ENCODE results near the gene THADA. TPM values are rescaled to one million over a fixed set of nuclear protein-coding genes. Genes with fewer than 3 reads are reported as not detected.

THADA gene
- total RNA-seq, 3 donors from 2014 or later (not counting 1 experiment from before 2014, with no cell fraction given) = 34.1 to 35.7 (median 35.3) TPM

GRCh38 chr2:43225093-43225787 lies 370.6 kb downstream of the THADA start:
- no peaks in the 10 kb centered on the region for H3K9me3 ChIP-seq (ENCODE audit: control insufficient read depth, insufficient read depth, low read length)
- under 1% methylated on average over 73 of the region's 74 CpGs for WGBS (ENCODE audit: insufficient coverage)
- no peaks in the 10 kb centered on the region for H3K27me3 ChIP-seq (ENCODE audit: control insufficient read depth, insufficient read depth, low read length)
- peak overlapping the region; percentile 97 for H3K27ac ChIP-seq (ENCODE audit: low read length)
- intact Hi-C loops (cut with micrococcal nuclease) = loop anchor here (5.0 kb wide), 4 partner anchors 202 to 413 kb away; no protein-coding TSS in a partner anchor
- peaks cover 57 to 63% of the 10 kb centered on the region in 2 donors for H3K4me1 Mint-ChIP-seq
- peaks cover 36% of the 10 kb centered on the region for H3K36me3 ChIP-seq (ENCODE audit: control insufficient read depth, insufficient read depth, low read length)
- peak overlapping the region; percentile 90 to 99 for H3K27ac Mint-ChIP-seq
- H3K9me3 Mint-ChIP-seq = no peaks in the 10 kb centered on the region
- peaks cover 41% of the 10 kb centered on the region for H3K4me1 ChIP-seq (ENCODE audit: control insufficient read depth, insufficient read depth, low read length)
- DNase-seq (peak; percentile 63 to 80), ATAC-seq (no peak)
- peaks cover 28% of the 10 kb centered on the region for H3K36me3 Mint-ChIP-seq
- H3K27me3 Mint-ChIP-seq (ENCODE audit: low read depth in 2 of 2) = no peaks in the 10 kb centered on the region
- TF ChIP-seq CTCF (IDR thresholded peaks at IDR 0.05) = no peak
- H3K4me3 ChIP-seq (ENCODE audit: low read length) = peak overlapping the region; percentile 92
- H3K4me3 Mint-ChIP-seq = peak overlapping the region; percentile 98

DNA sequence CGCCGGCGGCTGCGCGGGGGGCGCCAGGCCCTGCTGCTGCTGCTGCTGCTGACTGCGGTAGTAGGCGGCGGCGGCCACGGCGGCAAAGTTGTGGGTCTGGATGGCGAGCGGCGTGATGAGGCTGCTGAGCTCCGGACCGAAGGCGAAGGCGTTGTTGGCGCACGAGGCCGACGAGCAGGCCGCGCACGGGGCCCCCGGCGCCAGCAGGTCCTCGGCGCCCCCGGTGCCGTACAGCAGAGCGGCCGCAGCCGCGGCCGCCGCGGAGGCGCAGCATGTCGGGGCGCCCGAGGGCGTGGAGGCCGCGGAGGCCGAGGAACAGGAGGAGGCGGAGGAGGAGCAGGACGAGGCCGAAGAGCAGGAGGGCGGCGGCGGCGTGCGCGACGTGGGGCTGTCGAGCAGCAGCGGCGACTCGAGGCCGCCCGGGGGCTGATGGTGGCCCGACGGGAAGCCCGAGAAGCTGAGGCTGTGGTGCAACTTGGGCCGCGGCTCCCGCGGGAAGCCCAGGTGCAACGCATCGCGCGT lies 371.2 kb downstream of the THADA start:
- TF ChIP-seq CTCF (IDR thresholded peaks at IDR 0.05) = no peak
- peak; percentile 54 to 69 for DNase-seq
- WGBS (ENCODE audit: insufficient coverage) = under 1% methylated on average over 74 of the region's 74 CpGs
- Histone ChIP-seq H3K36me3 (ENCODE audit: control insufficient read depth, insufficient read depth, low read length) (peaks cover 36% of the 10 kb centered on the region), H3K4me1 (ENCODE audit: control insufficient read depth, insufficient read depth, low read length) (peaks cover 43% of the 10 kb centered on the region), H3K4me3 (ENCODE audit: low read length) (peak overlapping the region; percentile 92), H3K27ac (ENCODE audit: low read length) (peak overlapping the region; percentile 56), H3K27me3 (ENCODE audit: control insufficient read depth, insufficient read depth, low read length) (no peaks in the 10 kb centered on the region), H3K9me3 (ENCODE audit: control insufficient read depth, insufficient read depth, low read length) (no peaks in the 10 kb centered on the region)
- no peaks in the 10 kb centered on the region for H3K27me3 Mint-ChIP-seq (ENCODE audit: low read depth in 2 of 2)
- no peak for ATAC-seq
- intact Hi-C loops (cut with micrococcal nuclease) = loop anchor here (5.0 kb wide), 4 partner anchors 203 to 412 kb away; no protein-coding TSS in a partner anchor
- no peaks in the 10 kb centered on the region for H3K9me3 Mint-ChIP-seq
- peaks cover 25% of the 10 kb centered on the region for H3K36me3 Mint-ChIP-seq
- peaks cover 61 to 67% of the 10 kb centered on the region in 2 donors for H3K4me1 Mint-ChIP-seq
- H3K27ac Mint-ChIP-seq = peak overlapping the region; percentile 90 to 99
- peak overlapping the region; percentile 98 for H3K4me3 Mint-ChIP-seq

- Histone ChIP-seq H3K4me3 (ENCODE audit: low read length) (peak overlapping the region; percentile 92), H3K27ac (ENCODE audit: low read length) (peak overlapping the region; percentile 96), H3K27me3 (ENCODE audit: control insufficient read depth, insufficient read depth, low read length) (no peaks in the 10 kb centered on the region), H3K4me1 (ENCODE audit: control insufficient read depth, insufficient read depth, low read length) (peaks cover 43% of the 10 kb centered on the region), H3K36me3 (ENCODE audit: control insufficient read depth, insufficient read depth, low read length) (peaks cover 36% of the 10 kb centered on the region), H3K9me3 (ENCODE audit: control insufficient read depth, insufficient read depth, low read length) (no peaks in the 10 kb centered on the region)
- WGBS (ENCODE audit: insufficient coverage) = under 1% methylated on average over 41 of the region's 41 CpGs
- H3K27ac Mint-ChIP-seq = peak overlapping the region; percentile 90 to 99
- ATAC-seq (no peak), DNase-seq (peak; percentile 56 to 84)
- H3K9me3 Mint-ChIP-seq = no peaks in the 10 kb centered on the region
- peaks cover 20% of the 10 kb centered on the region for H3K36me3 Mint-ChIP-seq
- peak overlapping the region; percentile 98 for H3K4me3 Mint-ChIP-seq
- intact Hi-C loops (cut with micrococcal nuclease) = no loop called here
- peaks cover 0 to 2% of the 10 kb centered on the region in 2 donors for H3K27me3 Mint-ChIP-seq (ENCODE audit: low read depth in 2 of 2)
- no peak for TF ChIP-seq CTCF (IDR thresholded peaks at IDR 0.05)
- H3K4me1 Mint-ChIP-seq = peaks cover 61 to 67% of the 10 kb centered on the region in 2 donors
These were observed 371.7 kb downstream of the THADA start for GRCh38 chr2:43224131-43224570.

All from natural killer cell (primary cell).